Measurements from ENCODE around the gene RHBDD1.

RHBDD1 gene

DNA sequence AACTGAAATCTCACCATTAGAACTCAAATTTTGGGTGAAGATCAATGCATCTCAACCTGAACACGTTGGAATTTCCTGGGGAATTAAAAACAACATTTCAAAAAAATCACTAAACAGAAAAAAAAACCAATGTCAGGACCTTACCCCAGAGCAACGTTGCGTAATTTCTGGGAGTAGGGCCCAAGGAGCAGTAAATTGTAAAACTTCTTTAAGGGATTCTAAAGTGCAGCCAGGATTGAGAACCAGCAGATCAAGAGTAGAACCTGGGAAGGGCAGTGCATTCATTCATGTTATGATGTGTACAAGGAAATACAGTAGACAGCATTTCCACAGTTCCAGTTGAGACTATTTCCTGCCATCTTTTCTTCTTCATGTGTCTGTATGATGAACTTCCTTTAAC, 56.9 kb downstream of the RHBDD1 start:
- TF ChIP-seq Cebpa-rat (IDR thresholded peaks at IDR 0.05): no peak; the same call in 1 of the 2 replicates
- peaks cover 8% of the 10 kb centered on the region; the same call in 1 of the 2 replicates for H3K36me3 ChIP-seq
- no peak overlapping the region for H3K27ac ChIP-seq
- no peaks in the 10 kb centered on the region for H3K27me3 ChIP-seq
- no peak overlapping the region for H3K4me2 ChIP-seq
- no peak overlapping the region for H3K9ac ChIP-seq
- no peaks in the 10 kb centered on the region for H3K4me1 ChIP-seq
- H3K4me3 ChIP-seq: no peak overlapping the region
- H3K9me3 ChIP-seq: no peaks in the 10 kb centered on the region
- H4K20me1 ChIP-seq: no peaks in the 10 kb centered on the region

DNA sequence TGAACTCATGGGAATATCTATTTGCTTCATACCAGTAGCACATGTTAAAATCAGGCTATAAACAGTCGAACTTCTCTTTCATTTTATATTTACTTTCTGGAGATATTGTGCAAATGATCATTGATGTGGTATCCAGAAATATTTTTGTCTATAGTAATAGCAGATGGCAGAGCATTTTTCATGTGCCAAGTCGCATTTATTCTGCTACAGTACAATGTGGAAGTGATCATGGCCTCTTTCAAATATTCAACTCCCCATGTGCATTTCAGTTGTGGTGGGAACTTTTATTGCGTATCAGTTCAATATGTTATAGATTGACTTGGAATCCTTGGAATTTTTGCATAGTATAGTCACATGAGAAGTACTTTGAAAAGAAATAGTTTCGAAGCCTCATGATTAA, 57.4 kb downstream of the RHBDD1 start:
- Histone ChIP-seq H3K9ac (no peak overlapping the region), H3K4me1 (no peaks in the 10 kb centered on the region), H4K20me1 (no peaks in the 10 kb centered on the region), H3K4me3 (no peak overlapping the region), H3K36me3 (peaks cover 8% of the 10 kb centered on the region; the same call in 1 of the 2 replicates), H3K27ac (no peak overlapping the region), H3K27me3 (no peaks in the 10 kb centered on the region), H3K9me3 (no peaks in the 10 kb centered on the region), H3K4me2 (no peak overlapping the region)
- TF ChIP-seq Cebpa-rat (IDR thresholded peaks at IDR 0.05): no peak

DNA sequence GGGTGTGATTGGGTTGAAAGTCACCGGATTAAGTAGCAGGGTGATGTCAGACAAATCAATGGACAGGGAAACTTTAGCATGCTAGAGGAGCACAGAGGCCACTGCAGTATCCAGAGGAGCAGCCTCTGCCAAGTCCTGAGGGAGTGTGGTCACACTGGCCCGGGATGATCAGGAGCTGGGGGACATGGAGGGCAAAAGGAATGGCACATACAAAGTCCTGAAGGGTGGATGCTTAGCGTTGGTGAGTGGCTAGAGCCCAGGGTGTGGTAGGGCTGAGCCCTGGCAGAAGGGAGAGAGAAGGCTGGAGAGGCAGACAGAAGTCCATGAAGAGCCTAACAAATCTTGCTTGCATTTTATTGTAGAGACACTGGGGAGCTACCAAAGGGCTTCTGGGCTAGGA, 58.9 kb downstream of the RHBDD1 start:
- Histone ChIP-seq H3K9me3 (no peaks in the 10 kb centered on the region), H3K4me2 (no peak overlapping the region), H3K4me3 (no peak overlapping the region), H3K9ac (no peak overlapping the region), H3K27me3 (no peaks in the 10 kb centered on the region), H4K20me1 (no peaks in the 10 kb centered on the region), H3K4me1 (no peaks in the 10 kb centered on the region), H3K27ac (no peak overlapping the region), H3K36me3 (peaks cover 8% of the 10 kb centered on the region; the same call in 1 of the 2 replicates)
- no peak for TF ChIP-seq Cebpa-rat (IDR thresholded peaks at IDR 0.05)

DNA sequence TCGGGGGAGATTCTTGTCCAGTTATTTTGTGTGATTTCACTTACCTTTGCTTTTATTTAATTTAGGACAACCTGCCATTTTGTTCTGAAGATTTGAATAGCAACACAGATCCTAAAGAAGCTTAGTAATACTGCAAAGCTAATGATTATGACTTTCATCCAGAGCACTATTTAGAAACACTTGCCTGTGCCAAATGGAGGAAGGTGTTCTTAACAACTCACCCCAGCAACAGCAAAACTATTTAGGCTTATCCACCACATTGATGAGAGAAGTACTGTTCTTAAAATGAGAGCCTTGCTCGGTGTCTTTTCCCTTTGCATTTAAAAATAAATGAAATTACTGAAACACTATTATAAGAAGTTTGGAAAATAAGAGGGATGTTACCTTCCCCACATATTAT, 59.7 kb downstream of the RHBDD1 start:
- Histone ChIP-seq H3K27me3 (no peaks in the 10 kb centered on the region), H3K4me3 (no peak overlapping the region), H3K27ac (no peak overlapping the region), H3K36me3 (peaks cover 8% of the 10 kb centered on the region; the same call in 1 of the 2 replicates), H3K4me1 (no peaks in the 10 kb centered on the region), H4K20me1 (no peaks in the 10 kb centered on the region), H3K9me3 (no peaks in the 10 kb centered on the region), H3K9ac (no peak overlapping the region), H3K4me2 (no peak overlapping the region)
- no peak for TF ChIP-seq Cebpa-rat (IDR thresholded peaks at IDR 0.05)

DNA sequence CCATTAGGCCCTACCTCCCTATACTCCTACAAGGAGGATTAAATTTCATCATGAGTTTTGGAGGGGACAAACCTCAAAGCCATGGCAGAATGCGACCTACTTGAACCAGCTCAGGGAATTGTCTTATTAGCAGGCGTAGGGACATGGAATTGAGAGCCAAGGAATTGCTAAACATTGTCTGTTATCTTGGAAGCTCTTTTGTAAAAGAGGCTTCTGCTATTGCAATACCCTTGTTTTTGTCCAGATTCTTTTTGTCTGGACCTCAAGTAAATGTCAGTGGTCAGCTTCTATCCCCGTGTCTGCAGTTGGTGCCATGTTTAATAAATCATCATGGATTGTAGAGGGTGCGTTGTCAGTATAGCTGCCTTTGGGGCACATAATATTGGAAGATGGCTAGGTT, 62.3 kb downstream of the RHBDD1 start:
- Histone ChIP-seq H3K4me3 (no peak overlapping the region), H4K20me1 (no peaks in the 10 kb centered on the region)

DNA sequence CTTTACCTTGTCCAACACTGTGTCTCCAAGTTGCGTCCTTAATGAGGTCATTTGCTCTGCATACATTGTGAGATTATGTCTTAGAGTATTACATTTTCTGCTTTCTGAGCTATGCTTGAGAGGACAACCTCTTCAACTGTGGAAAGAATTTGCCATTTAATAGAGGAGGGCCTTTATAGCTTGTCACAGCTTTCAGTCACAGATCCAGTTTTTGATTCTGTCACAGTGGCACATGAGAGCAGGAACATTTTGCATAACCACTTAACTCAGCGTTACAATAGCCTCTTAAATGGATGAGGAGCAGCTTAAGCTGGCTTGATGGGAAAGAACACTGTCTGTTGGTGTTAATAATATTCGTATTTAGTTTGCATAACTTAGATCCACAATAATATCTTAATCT, 63.0 kb downstream of the RHBDD1 start:
- Histone ChIP-seq H3K4me1 (no peaks in the 10 kb centered on the region), H3K9ac (no peak overlapping the region), H3K4me2 (no peak overlapping the region), H3K36me3 (peaks cover 11% of the 10 kb centered on the region; the same call in 1 of the 2 replicates), H3K27ac (no peak overlapping the region), H3K9me3 (no peaks in the 10 kb centered on the region), H3K4me3 (no peak overlapping the region), H3K27me3 (no peaks in the 10 kb centered on the region), H4K20me1 (no peaks in the 10 kb centered on the region)
- no peak for TF ChIP-seq Cebpa-rat (IDR thresholded peaks at IDR 0.05)

More for the DNA sequence above, 62.3 kb downstream of the RHBDD1 start:
- Histone ChIP-seq H3K4me1 (no peaks in the 10 kb centered on the region), H3K9ac (no peak overlapping the region), H3K36me3 (peaks cover 8% of the 10 kb centered on the region; the same call in 1 of the 2 replicates), H3K9me3 (no peaks in the 10 kb centered on the region), H3K27me3 (no peaks in the 10 kb centered on the region), H3K27ac (no peak overlapping the region), H3K4me2 (no peak overlapping the region)
- no peak for TF ChIP-seq Cebpa-rat (IDR thresholded peaks at IDR 0.05)

DNA sequence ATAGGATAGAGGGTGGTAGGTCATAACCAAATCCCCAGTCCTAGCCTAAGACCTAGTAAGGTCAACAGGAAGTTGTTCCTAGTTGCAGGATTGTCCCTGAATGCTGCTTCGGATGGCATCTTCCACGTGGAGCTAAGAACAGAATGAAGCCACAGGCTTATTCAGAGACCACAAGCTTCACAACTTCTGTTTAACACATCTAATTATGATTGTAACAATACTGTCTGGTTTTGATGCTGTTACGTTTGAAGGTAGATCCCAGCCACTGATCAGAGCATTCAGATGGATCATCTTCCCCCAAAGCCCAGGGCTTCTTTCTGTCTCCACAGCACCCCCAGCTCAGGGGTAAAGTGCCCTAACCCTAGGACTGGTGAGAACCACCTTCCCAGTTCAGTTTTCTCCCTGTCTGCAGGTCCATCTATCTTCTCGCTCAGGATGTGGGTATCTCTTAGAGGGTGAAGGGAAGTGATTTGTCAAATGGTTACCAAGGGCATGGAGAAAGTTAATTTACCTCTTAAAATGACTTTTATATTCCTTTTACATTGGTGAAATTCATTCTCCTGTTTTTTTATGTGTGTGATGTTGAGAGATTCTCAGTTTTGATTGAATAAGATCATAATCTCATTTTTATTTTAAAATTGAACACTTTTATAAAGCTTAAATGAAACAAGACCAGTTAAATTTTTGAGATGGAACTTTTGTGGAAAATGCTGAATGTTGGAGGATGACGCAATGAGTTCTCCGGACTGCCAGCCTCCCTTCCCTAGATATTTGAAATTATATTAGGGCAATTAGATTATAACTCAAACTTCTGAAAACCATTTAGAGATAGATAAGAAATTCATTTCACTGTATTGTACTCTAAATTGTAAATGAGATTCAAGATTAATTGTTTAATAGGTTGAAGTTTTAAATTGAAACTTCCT, 66.5 kb downstream of the RHBDD1 start:
- Histone ChIP-seq H3K9ac (no peak overlapping the region), H3K27me3 (no peaks in the 10 kb centered on the region), H3K36me3 (peaks cover 5% of the 10 kb centered on the region; the same call in 1 of the 2 replicates), H4K20me1 (no peaks in the 10 kb centered on the region), H3K27ac (no peak overlapping the region), H3K9me3 (no peaks in the 10 kb centered on the region), H3K4me2 (no peak overlapping the region), H3K4me1 (peaks cover 19% of the 10 kb centered on the region), H3K4me3 (no peak overlapping the region)
- TF ChIP-seq Cebpa-rat (IDR thresholded peaks at IDR 0.05): no peak

DNA sequence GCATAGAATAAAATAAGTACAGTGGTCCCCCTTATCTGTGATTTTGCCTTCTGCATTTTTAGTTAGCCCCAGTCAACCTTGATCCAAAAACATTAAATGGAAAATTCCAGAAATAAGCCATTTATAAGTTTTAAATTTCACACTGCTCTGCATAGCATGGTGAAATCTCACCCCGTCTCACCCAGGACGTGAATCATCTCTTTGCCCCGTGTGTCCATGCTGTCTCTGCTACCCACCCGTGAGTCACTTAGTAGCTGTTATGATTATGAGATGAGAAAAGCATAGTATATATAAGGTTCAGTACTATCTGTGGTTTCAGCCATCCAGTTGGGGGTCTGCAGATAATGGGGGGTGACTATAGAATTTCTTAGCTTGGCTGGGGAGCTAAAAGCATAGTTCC, 67.3 kb downstream of the RHBDD1 start:
- Histone ChIP-seq H3K27ac (no peak overlapping the region), H3K4me3 (no peak overlapping the region), H3K4me1 (peaks cover 19% of the 10 kb centered on the region), H4K20me1 (no peaks in the 10 kb centered on the region), H3K9ac (no peak overlapping the region), H3K27me3 (no peaks in the 10 kb centered on the region), H3K9me3 (no peaks in the 10 kb centered on the region), H3K36me3 (peaks cover 7% of the 10 kb centered on the region; the same call in 1 of the 2 replicates), H3K4me2 (no peak overlapping the region)
- no peak for TF ChIP-seq Cebpa-rat (IDR thresholded peaks at IDR 0.05)

DNA sequence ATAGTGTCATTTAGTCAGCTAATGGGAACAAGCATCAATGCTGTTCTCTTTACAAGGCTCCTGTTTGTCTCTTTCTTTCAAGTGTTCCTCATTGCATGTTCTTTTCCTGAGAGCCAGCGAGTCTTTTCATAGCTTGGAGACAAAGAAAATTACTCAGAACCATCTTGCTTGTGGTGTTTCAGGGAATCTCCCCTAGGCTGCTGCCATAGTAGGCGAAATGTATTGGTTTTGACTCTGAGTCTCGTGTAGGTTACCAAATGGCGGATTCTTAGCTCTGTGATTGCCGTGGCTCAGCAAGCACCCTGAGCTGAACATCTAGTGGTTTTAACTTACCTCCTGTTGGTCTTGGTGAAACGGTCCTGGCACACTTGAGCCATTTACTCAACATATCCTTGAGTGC, 68.7 kb downstream of the RHBDD1 start:
- Histone ChIP-seq H3K4me3 (no peak overlapping the region), H4K20me1 (no peaks in the 10 kb centered on the region), H3K9me3 (no peaks in the 10 kb centered on the region), H3K9ac (no peak overlapping the region), H3K27ac (no peak overlapping the region), H3K4me2 (no peak overlapping the region), H3K4me1 (peaks cover 19% of the 10 kb centered on the region), H3K27me3 (no peaks in the 10 kb centered on the region), H3K36me3 (peaks cover 18% of the 10 kb centered on the region)
- TF ChIP-seq Cebpa-rat (IDR thresholded peaks at IDR 0.05): no peak

DNA sequence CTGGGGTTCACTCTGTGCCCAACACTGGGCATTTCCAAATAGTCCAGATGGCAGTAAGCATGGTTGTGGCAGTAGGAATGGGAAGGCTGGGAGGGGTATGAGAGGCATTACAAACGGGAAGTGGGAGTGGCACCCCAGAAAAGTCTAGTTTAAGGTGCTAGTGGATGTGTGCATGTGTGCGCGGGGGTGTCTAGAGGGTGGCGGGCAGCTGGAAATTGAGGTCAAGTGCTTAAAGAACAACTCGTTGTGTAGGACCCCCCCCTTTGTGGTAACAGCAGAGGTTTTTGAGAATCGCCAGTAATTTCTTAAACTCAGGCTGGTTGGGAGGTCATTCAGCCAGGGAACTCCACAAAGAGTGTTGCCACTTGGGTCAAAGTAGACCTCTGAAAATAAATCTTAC, 69.9 kb downstream of the RHBDD1 start:
- H3K36me3 ChIP-seq: peaks cover 22% of the 10 kb centered on the region
- H3K27ac ChIP-seq: no peak overlapping the region
- no peak overlapping the region for H3K9ac ChIP-seq
- peak overlapping the region; percentile 36 for H3K4me2 ChIP-seq
- H3K4me3 ChIP-seq: no peak overlapping the region
- H3K9me3 ChIP-seq: no peaks in the 10 kb centered on the region
- H3K27me3 ChIP-seq: no peaks in the 10 kb centered on the region
- peaks cover 19% of the 10 kb centered on the region for H3K4me1 ChIP-seq
- no peaks in the 10 kb centered on the region for H4K20me1 ChIP-seq
- no peak for TF ChIP-seq Cebpa-rat (IDR thresholded peaks at IDR 0.05)

Data from BLaER1 (cell line).